GM21825 (cell line): ENCODE measurements around the gene PRICKLE1.
A peak's percentile ranks its signal among the peaks of the same experiment; 100 is the strongest.

Experiments
- ATAC-seq: cut with Tn5 transposase; IDR thresholded peaks from one replicate; pipeline ENCODE4 v1.9.1; 2021; ENCODE audit warnings: mild to moderate bottlenecking, moderate library complexity; ENCODE audit not compliant: unreplicated experiment

PRICKLE1 gene

DNA sequence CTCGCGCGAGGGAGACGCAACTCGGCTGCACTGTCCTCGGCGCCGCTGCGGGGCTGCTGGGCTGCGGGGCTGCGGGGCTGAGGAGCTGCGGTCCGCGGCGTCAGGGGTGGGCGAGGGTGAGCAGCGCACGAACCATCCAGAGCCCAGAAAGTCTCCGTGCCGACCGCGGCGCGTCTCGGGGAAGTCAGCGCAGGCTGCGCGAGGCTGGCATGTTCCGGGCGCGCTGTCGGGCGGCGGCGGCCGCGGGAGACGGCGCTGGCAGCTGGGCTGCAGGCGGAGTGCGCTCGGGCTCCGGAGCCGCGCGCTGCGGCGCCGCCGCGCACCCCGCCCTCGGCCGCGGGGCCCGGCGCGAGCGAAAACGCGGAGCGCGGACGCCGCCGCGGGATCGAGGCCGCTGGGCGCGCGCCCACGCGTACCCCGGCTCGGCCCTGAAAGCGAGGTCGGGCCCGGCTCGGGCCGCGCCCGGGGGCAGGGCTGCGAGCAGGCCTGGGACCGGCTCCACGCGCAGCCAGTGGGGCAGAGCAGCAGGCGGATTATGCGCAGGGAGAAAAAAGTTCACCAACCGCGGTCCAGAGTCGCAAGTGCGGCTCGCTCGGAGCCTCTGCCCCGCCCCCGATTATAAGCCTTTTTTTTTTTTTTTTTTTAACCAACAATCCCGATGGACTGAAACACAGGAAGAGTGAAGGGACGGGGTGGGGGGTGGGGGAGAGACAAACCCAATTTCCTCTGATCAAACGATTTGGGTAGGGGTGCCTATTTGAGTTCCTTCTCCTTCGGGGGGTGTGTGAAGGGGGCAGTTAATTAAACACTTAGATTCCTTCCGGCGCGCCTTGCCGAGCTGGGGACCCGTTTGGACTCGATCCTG lies at the start of gene PRICKLE1:
PRICKLE1 (minus strand) TSS at position 282 of the 865 bp plus-strand sequence. CDS start 117,230 bp downstream, outside the sequence.
- peak; percentile 81 for ATAC-seq

DNA sequence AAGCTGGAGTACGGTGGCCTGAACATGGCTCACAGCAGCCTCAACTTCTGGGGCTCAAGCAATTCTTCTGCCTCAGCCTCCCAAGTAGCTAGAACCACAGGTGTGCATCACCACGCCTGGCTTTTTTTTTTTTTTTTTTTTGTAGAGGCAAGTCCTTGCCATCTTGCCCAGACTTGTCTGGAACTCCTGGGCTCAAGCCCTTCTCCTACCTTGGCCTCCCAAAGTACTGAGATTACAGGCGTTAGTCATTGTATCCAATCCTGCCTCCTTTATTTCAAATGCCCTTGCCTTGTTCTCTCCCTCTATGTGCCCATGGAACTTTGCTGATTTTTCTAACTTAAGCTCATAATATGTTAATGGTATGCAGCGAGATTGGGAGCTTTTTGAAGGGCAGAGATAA lies 49.2 kb upstream of the PRICKLE1 start:
- ATAC-seq: no peak

GRCh38 chr12:42638011-42638410 lies 48.5 kb upstream of the PRICKLE1 start:
- ATAC-seq: no peak

DNA sequence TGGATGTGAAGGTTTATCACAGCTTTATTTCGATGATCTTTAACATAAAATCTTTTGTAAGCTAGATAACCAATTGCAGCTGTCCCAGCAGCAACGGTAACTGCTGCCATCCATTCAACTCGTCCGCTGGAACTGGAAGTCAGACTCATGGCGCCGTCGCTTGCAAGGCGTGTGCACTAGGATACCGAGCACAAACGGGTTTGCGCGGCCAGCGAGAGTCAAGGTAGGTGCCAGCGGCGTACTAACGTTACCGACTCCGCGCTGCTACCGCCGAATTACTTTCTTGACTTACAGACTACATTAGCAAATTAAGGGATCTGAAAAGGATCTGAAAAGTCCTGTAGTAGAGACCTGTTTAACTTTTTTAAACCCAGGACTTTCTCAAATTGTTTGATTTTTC lies 47.4 kb upstream of the PRICKLE1 start:
- ATAC-seq: no peak

DNA sequence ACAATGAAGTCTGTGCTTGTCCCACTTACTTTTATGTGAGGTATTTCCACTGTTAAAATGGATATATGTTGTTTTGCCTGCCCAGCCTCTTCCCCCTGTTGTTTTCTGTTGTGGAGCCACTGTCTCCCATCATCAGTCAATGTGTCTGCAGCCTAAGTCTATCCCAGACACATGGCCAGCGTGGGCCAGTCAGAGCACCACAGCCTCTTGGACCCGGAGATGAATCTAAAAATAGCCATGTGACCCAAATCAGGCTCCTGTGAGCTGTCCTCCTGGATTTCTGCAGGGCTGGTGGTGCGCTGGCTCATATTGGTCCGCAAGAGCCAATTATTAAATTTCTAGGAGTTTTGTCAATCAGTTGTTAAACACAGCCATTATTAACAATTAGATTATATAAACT lies 44.0 kb upstream of the PRICKLE1 start:
- ATAC-seq: no peak

- no peak for ATAC-seq
These were observed 42.0 kb upstream of the PRICKLE1 start for GRCh38 chr12:42631513-42631912.

DNA sequence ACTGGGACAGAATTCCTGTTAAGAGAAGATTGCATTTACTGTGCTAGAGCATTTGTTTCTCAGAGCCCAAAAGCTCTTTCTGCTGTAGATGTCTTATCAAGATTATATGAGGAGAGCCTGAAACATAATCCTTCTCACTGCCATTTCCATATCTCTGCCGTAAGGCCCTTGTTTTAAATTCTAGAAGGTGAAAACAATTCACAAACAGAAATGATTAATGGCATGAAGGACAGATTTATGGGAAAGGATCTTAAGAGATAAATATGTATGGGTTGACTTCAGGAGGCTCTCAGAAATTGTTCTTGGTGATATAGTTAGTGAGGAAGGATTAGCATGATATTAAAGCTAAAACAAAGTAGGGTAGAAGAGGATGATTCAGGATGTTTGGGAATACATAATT lies 40.8 kb upstream of the PRICKLE1 start:
- ATAC-seq: no peak

GRCh38 chr12:42627151-42627550 lies 37.6 kb upstream of the PRICKLE1 start:
- ATAC-seq: no peak

GRCh38 chr12:42625611-42626010 lies 36.1 kb upstream of the PRICKLE1 start:
- ATAC-seq: no peak

- no peak for ATAC-seq
These were observed 28.1 kb upstream of the PRICKLE1 start for GRCh38 chr12:42617622-42618021.

GRCh38 chr12:42615006-42615405 lies 25.5 kb upstream of the PRICKLE1 start:
- ATAC-seq: no peak

DNA sequence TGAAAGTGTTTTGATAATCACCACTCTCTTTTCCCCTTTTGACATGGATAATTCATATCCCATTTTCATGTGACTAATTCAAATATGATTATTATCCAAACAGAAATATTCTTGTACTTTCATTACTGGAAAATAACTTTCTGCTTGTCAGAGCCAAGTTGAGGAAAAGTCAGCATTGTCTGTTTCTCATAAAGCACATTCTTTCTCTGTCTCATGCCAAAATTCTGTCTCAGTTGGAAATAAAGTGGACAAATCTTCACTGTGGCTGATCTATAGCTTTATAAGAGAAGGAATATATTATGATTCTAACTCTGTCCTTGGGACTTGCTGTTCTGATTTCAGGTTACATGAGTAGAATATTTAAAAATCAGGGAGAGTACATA lies 22.7 kb upstream of the PRICKLE1 start:
- no peak for ATAC-seq

DNA sequence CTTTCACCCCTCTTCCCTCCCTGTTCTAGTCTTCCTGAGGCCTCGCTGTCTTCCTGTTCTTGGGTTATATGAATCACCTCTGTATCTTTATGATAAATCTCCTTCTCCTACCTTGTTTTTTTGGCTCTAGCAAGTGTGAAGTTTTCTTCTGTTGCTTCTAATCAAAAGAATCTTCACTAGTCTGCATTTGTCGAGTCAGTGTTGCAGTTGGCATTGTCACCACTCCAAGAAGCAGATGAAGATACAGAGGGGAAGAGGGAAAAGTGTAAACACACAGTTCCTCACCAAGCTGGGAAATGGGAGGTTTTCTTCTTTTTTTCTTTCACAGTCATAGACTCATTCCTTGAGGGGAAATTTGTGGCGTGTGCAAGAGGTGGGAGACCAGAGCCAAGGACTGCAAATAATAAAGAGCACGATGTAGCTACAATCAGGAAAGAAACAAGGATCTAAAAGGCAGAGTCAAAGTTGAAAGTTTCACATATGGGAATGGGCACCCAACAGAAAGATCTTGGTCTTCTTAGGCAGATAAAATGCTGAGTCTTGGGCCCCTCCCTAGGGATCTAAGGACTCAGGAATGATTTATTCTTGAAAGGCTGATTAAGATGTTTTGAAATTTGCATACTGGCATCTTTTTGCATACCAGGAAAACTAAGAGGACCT lies 22.2 kb upstream of the PRICKLE1 start:
- no peak for ATAC-seq

GRCh38 chr12:42609605-42610004 lies 20.1 kb upstream of the PRICKLE1 start:
- no peak for ATAC-seq

GRCh38 chr12:42608196-42608825 lies 18.8 kb upstream of the PRICKLE1 start:
- no peak for ATAC-seq

DNA sequence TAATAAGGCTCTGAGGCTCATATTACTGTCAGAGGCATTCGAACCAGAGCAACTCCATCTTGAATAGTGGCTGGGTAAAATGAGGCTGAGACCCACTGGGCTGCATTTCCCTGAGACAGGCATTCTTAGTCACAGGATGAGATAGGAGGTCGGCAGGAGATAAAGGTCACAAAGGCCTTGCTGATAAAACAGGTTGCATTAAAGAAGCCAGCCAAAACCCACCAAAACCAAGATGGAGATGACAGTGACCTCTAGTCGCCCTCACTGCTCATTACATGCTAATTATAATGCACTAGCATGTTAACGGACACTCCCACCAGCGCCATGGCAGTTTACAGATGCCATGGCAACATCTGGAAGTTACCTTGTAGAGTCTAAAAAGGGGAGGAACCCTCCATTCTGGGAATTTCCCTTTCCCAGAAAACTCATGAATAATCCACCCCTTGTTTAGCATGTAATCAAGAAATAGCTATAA lies 18.1 kb upstream of the PRICKLE1 start:
- no peak for ATAC-seq

- no peak for ATAC-seq
These were observed 16.9 kb upstream of the PRICKLE1 start for GRCh38 chr12:42606471-42606870.

- ATAC-seq: no peak
These were observed 16.1 kb upstream of the PRICKLE1 start for GRCh38 chr12:42605685-42606084.

GRCh38 chr12:42603246-42603990 lies 13.9 kb upstream of the PRICKLE1 start:
- ATAC-seq: no peak

DNA sequence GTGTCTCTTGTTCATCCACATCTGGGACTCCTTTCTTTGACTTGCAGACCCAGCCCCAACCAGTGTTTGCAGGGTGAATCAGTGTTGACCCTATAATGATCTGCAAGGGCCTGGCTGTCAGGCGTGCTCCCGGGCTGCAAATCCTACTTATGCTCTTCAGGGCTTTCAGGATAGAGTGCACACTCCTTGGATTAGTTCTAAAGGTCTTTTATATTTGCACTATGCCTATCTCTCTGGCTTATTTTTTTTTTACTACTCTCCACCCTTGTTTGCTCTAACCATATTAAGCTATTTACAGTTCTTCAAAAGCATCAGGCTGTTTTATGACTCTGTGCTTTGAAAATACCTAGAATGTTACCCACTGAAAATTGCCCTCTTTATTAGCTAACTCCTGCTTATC lies 4.3 kb upstream of the PRICKLE1 start:
- no peak for ATAC-seq

- ATAC-seq: no peak
These were observed 886 bp upstream of the PRICKLE1 start for GRCh38 chr12:42590330-42590934.
